ENCODE measurements around the gene CSF3. TPM values are rescaled to one million over a fixed set of nuclear protein-coding genes. Genes with fewer than 3 reads are reported as not detected.

The CSF3 gene
- total and polyA plus RNA-seq, 10 donors, result 0.24 to 1.8 (median 1.3) TPM; not detected in 4

DNA sequence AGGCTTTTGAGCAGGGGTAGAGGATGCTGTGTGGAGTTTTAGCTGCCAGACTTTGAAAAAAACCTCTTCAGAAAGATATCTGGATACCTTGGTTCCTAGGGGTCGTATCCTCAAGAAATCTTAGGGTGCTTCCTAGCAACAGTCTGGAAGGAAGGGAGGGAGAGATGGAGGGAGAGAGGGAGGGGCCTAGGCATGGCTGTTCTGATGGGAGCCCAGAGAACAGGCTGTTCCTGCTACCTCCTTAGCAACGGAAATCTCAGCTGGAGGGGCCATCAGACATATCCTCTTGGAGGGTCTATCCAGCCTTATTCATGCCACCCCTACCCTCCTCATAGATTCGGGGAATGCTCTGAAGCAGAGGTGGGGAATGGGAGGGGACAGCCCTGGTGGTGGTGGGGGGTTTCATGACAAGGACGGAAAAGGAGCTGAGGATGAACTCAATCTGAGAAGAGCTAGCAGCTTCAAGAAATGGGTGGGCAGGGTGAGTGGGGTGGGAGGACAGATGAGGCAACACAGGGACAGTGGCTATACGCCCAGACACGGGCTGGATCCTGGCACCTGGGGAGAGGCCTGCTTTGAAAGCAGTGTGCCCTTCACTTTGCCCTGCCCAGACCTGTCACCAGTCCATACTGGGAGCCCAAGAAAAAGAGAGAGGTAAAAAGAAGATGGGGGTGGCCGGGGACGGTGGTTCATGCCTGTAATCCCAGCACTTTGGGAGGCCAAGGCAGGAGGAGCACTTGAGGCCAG is 44.7 kb downstream of the CSF3 start:
- no peaks in the 10 kb centered on the region for H3K27me3 ChIP-seq (replicated peaks in 1 of 7)
- TF ChIP-seq, protein P1, sequence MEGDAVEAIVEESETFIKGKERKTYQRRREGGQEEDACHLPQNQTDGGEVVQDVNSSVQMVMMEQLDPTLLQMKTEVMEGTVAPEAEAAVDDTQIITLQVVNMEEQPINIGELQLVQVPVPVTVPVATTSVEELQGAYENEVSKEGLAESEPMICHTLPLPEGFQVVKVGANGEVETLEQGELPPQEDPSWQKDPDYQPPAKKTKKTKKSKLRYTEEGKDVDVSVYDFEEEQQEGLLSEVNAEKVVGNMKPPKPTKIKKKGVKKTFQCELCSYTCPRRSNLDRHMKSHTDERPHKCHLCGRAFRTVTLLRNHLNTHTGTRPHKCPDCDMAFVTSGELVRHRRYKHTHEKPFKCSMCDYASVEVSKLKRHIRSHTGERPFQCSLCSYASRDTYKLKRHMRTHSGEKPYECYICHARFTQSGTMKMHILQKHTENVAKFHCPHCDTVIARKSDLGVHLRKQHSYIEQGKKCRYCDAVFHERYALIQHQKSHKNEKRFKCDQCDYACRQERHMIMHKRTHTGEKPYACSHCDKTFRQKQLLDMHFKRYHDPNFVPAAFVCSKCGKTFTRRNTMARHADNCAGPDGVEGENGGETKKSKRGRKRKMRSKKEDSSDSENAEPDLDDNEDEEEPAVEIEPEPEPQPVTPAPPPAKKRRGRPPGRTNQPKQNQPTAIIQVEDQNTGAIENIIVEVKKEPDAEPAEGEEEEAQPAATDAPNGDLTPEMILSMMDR (IDR thresholded peaks at IDR 0.05 in 8 of 11, conservative IDR thresholded peaks at IDR 0.05 in 3 of 11), result no peak
- H3K4me3 ChIP-seq, result no peak overlapping the region
- H3K4me1 ChIP-seq, result peaks cover 9 to 44% (median 34%) of the 10 kb centered on the region in 6 donors
- no peak for DNase-seq
- H3K9me3 ChIP-seq, result no peaks in the 10 kb centered on the region
- H3K27ac ChIP-seq, result peak overlapping the region in 2 of 8 donors; percentile 83 to 85
- intact Hi-C loops (cut with DNase I; ENCODE audit: low total_unique reads), result no loop called here
- 72 to 87% (median 83%) methylated on average over 8 of the region's 8 CpGs for WGBS, 5 donors
- no peaks in the 10 kb centered on the region for H3K36me3 ChIP-seq

DNA sequence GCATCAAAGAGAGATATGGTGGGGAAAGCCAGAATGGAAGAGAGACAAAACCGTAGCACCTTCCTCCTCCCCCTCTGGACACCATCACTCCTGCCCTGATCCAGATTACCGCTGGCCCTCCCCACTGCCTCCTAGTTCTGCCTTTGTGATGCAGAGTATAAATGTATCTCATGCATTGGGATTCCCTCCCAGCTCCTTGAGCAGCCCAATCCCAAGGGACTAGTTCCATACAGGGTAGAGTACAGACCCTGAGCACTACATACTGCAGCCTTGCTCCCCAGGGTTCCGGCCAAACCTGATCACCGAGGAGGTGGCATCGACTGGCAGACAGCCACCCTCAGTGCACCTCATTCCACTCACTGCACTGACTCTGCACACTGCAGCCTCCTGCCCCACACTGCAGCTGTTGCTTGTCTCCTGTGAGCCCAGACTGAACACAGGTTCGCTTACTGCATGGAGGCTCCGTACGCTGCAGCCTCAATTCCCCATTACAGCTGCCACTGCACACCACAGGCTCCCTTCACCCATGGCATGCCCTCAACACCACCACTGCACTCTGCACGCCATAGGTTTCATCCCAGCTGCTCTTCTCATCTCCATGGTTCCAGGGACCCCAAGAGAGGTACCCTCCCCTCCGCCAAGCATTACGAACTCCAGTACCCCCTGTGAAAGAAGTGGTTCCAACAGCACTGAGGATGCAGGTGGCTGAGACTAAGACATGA is 45.8 kb downstream of the CSF3 start:
- Histone ChIP-seq H3K27ac (no peak overlapping the region), H3K4me3 (no peak overlapping the region), H3K9me3 (no peaks in the 10 kb centered on the region), H3K4me1 (peaks cover 19 to 52% (median 43%) of the 10 kb centered on the region in 6 donors), H3K27me3 (replicated peaks in 1 of 7) (no peaks in the 10 kb centered on the region), H3K36me3 (no peaks in the 10 kb centered on the region)
- DNase-seq, result peak; percentile 64
- intact Hi-C loops (cut with DNase I; ENCODE audit: low total_unique reads), result no loop called here
- 90 to 94% (median 91%) methylated on average over 11 of the region's 11 CpGs for WGBS, 5 donors
- TF ChIP-seq POLR2A (IDR thresholded peaks at IDR 0.05) (no peak), POLR2AphosphoS5 (IDR thresholded peaks at IDR 0.05) (no peak)
- TF ChIP-seq, protein P1 (IDR thresholded peaks at IDR 0.05 in 8 of 11, conservative IDR thresholded peaks at IDR 0.05 in 3 of 11), result no peak

DNA sequence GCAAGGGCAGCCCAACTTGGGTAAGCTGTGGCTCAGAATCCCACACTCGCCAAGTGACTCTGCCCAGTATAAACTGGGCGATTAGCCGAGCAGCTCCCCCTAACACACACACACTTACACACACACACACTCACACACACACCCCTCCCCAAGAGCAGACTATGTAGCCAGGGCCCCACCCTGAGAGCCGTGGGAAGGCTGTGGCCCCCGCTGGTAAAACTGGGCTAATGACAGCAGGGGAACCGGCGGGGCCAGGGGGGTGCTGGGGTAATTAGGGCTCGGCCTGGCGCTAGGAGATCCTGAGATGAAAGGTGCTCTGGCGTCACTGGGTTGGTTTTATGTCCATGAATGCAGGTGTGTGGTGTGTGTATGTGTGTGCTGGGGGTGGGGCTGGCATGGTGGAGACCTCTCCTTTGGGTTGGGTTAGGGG is 46.4 kb downstream of the CSF3 start:
- Histone ChIP-seq H3K36me3 (no peaks in the 10 kb centered on the region), H3K27me3 (replicated peaks in 1 of 7) (no peaks in the 10 kb centered on the region), H3K27ac (no peak overlapping the region), H3K4me3 (peak overlapping the region in 1 of 8 donors; percentile 100), H3K4me1 (peaks cover 19 to 58% (median 45%) of the 10 kb centered on the region in 6 donors), H3K9me3 (no peaks in the 10 kb centered on the region)
- TF ChIP-seq POLR2A (IDR thresholded peaks at IDR 0.05) (no peak), POLR2AphosphoS5 (IDR thresholded peaks at IDR 0.05) (no peak)
- TF ChIP-seq, protein P1 (IDR thresholded peaks at IDR 0.05 in 8 of 11, conservative IDR thresholded peaks at IDR 0.05 in 3 of 11), result no peak
- WGBS, 5 donors, result 79 to 84% (median 83%) methylated on average over 10 of the region's 10 CpGs
- DNase-seq, result peak; percentile 56
- intact Hi-C loops (cut with DNase I; ENCODE audit: low total_unique reads), result no loop called here
